Spleen (tissue), 11 donors: ENCODE data around the gene IHH. TPM values are rescaled to one million over a fixed set of nuclear protein-coding genes. Genes with fewer than 3 reads are reported as not detected.

ENCODE experiments used
- DNase-seq: peaks from one replicate; pipeline ENCODE4 v3.0.0-alpha.2; 2020
- H3K27ac ChIP-seq, 8 donors: fragments of 200-600 bp; sonication (generic) in 7 of 8; 1 replicate in 4 of 8; 2 replicates in 4 of 8; pipeline versions ENCODE4 v1.5.0 to v1.8.0; 2016 to 2021; ENCODE audit warnings: inconsistent platforms in 4 of 8, mild to moderate bottlenecking in 4 of 8, moderate library complexity in 1 of 8
- H3K27me3 ChIP-seq, 7 donors: fragments of 200-600 bp; sonication (generic) in 6 of 7; replicated peaks in 1 of 7; 1 replicate in 4 of 7; 2 replicates in 3 of 7; pipeline versions ENCODE4 v1.5.0 to v1.8.0; 2016 to 2021; ENCODE audit warnings: inconsistent platforms in 3 of 7, mild to moderate bottlenecking in 1 of 7
- H3K36me3 ChIP-seq, 6 donors: fragments of 200-600 bp; sonication (generic) in 5 of 6; 1 replicate in 4 of 6; 2 replicates in 2 of 6; pipeline versions ENCODE4 v1.5.0 to v1.8.0; 2016 to 2021; ENCODE audit warnings: inconsistent platforms in 2 of 6
- H3K4me1 ChIP-seq, 6 donors: fragments of 200-600 bp; sonication (generic) in 5 of 6; 1 replicate in 3 of 6; 2 replicates in 3 of 6; pipeline versions ENCODE4 v1.5.0 to v1.8.0; 2016 to 2021; ENCODE audit warnings: inconsistent platforms in 3 of 6
- H3K4me3 ChIP-seq, 8 donors: fragments of 200-600 bp; sonication (generic) in 7 of 8; 1 replicate in 4 of 8; 2 replicates in 4 of 8; pipeline versions ENCODE4 v1.5.0 to v1.8.0; 2016 to 2021; ENCODE audit warnings: inconsistent platforms in 4 of 8, mild to moderate bottlenecking in 4 of 8, moderate library complexity in 2 of 8
- H3K9me3 ChIP-seq, 8 donors: fragments of 200-600 bp; sonication (generic) in 7 of 8; 1 replicate in 4 of 8; 2 replicates in 4 of 8; pipeline versions ENCODE4 v1.5.0 to v1.8.0; 2016 to 2021; ENCODE audit warnings: inconsistent platforms in 4 of 8
- POLR2A ChIP-seq, 3 donors: fragments of 450-650 bp; IDR thresholded peaks; one replicate each; pipeline ENCODE4 v1.5.1; 2017; ENCODE audit warnings: antibody characterized with exemption in 3 of 3, mild to moderate bottlenecking in 1 of 3
- POLR2AphosphoS5 ChIP-seq, 3 donors: sonication (generic); formaldehyde crosslinking; IDR thresholded peaks; one replicate each; pipeline ENCODE4 v1.5.1; 2017; ENCODE audit warnings: antibody characterized with exemption in 3 of 3
- WGBS, 5 donors: extraction: QIAGEN DNeasy Blood & Tissue Kit in 3 of 5; methylation state at CpG; one replicate each; pipeline versions ENCODE4 v1.1.5 to v1.1.7; 2013 to 2018; 5-methylcytosine and 5-hydroxymethylcytosine counted together
- intact Hi-C: fragments of 100-400 bp; cut with DNase I; formaldehyde crosslinking; loops from one replicate; pipeline ENCODE4 v1.15.0; 2023; ENCODE audit warnings: low total_unique reads
- polyA plus RNA-seq, 3 donors: library from polyadenylated mRNA; stranded (reverse); fragments of 200-250 nt; gene quantifications; one replicate each; pipeline ENCODE4 v1.2.1, GENCODE V29; 2013
- total RNA-seq, 7 donors: library from RNA; depleted of rRNA in 3 of 7; stranded (reverse); fragments of >200 nt in 3 of 7; fragmentation: NEBNext Ultra II Directional in 4 of 7; extraction: Animal tissue kit (Norgen Biotek cat#: 25700) in 4 of 7; gene quantifications; one replicate each; pipeline versions ENCODE4 v1.1.0 to v1.2.1, GENCODE V29; 2016 to 2021
- TF ChIP-seq, protein P1 (sequence below), 11 experiments: fragments of 200-600 bp in 7 of 11; fragments of 450-650 bp in 4 of 11; sonication (generic) in 4 of 11; IDR thresholded peaks in 8 of 11; conservative IDR thresholded peaks in 3 of 11; 1 replicate in 7 of 11; 2 replicates in 4 of 11; pipeline versions ENCODE4 v1.4.0 to v1.8.0; 2016 to 2021; ENCODE audit warnings: antibody characterized with exemption in 11 of 11, inconsistent platforms in 4 of 11, mild to moderate bottlenecking in 1 of 11
- donor health status: healthy with polysubstance abuse.
- donor health status: DM: no; HTN: no; CAD: no; lungs with moderate emphysema.
- donor health status: DM: no; HTN: no; CAD: no.
- donor health status: Bipolar disorder and iron deficiency.
- donor health status: healthy.
- donor health status: DM: no; HTN: no; CAD: no.
- donor health status: DM: yes; HTN: yes; CAD: no.

IHH gene
- total and polyA plus RNA-seq, 10 donors = 0.06 to 0.13 TPM; not detected in 8

DNA sequence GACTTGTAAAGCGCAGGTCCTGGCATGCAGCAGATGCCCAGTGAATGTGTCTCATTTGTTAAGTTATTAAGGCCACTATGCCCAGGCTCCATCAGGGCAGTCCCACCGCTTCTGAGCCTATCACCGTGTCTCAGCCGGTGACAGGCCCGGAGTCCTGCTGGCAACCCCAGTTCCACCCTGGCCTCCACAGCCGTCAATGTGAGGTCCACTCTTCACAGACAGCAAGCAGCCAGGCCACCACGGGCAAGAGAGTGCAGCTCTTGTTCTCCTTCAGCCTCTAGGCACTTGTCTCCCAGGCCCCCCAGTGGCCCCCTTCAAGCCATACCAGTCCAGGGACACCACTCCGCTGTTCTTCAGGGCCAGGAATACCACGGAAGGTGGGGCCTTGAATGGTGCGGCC lies 42.0 kb downstream of the IHH start:
- Histone ChIP-seq H3K4me3 (no peak overlapping the region), H3K27ac (no peak overlapping the region), H3K27me3 (peaks cover 0 to 51% (median 0%) of the 10 kb centered on the region in 7 donors), H3K36me3 (no peaks in the 10 kb centered on the region), H3K9me3 (no peaks in the 10 kb centered on the region), H3K4me1 (no peaks in the 10 kb centered on the region)
- TF ChIP-seq, protein P1, sequence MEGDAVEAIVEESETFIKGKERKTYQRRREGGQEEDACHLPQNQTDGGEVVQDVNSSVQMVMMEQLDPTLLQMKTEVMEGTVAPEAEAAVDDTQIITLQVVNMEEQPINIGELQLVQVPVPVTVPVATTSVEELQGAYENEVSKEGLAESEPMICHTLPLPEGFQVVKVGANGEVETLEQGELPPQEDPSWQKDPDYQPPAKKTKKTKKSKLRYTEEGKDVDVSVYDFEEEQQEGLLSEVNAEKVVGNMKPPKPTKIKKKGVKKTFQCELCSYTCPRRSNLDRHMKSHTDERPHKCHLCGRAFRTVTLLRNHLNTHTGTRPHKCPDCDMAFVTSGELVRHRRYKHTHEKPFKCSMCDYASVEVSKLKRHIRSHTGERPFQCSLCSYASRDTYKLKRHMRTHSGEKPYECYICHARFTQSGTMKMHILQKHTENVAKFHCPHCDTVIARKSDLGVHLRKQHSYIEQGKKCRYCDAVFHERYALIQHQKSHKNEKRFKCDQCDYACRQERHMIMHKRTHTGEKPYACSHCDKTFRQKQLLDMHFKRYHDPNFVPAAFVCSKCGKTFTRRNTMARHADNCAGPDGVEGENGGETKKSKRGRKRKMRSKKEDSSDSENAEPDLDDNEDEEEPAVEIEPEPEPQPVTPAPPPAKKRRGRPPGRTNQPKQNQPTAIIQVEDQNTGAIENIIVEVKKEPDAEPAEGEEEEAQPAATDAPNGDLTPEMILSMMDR (IDR thresholded peaks at IDR 0.05 in 8 of 11, conservative IDR thresholded peaks at IDR 0.05 in 3 of 11) = no peak
- no peak for TF ChIP-seq POLR2AphosphoS5 (IDR thresholded peaks at IDR 0.05)
- no peak for TF ChIP-seq POLR2A (IDR thresholded peaks at IDR 0.05)
- WGBS, 5 donors = 79 to 88% (median 86%) methylated on average over 10 of the region's 10 CpGs
- intact Hi-C loops = no loop called here
- DNase-seq = peak; percentile 56

DNA sequence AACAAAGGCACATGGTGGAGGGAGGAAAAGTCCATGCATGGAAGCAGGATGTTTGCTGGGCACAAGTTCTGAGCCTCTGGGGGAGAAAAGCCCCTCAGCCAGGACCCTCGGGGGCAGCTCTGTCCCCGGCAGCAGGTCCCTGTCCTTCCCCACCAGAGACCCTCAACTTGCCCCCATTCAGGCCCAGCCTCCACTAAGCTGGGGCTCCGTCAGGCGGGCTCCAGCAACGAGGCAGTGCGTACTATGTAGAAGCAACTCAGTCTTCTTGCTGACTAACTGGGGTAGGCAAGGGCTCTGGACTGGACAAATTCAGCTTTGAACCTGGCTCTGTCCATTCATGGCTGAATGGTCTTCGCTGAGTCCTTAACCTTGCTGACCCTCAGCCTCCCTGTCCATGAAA lies 42.4 kb downstream of the IHH start:
- Histone ChIP-seq H3K9me3 (no peaks in the 10 kb centered on the region), H3K4me1 (no peaks in the 10 kb centered on the region), H3K4me3 (no peak overlapping the region), H3K27me3 (peaks cover 0 to 51% (median 0%) of the 10 kb centered on the region in 7 donors), H3K27ac (no peak overlapping the region), H3K36me3 (no peaks in the 10 kb centered on the region)
- TF ChIP-seq POLR2A (IDR thresholded peaks at IDR 0.05) (no peak), POLR2AphosphoS5 (IDR thresholded peaks at IDR 0.05) (no peak)
- TF ChIP-seq, protein P1 (IDR thresholded peaks at IDR 0.05 in 8 of 11, conservative IDR thresholded peaks at IDR 0.05 in 3 of 11) = no peak
- intact Hi-C loops = no loop called here
- 76 to 88% (median 82%) methylated on average over 7 of the region's 7 CpGs for WGBS, 5 donors
- DNase-seq = peak; percentile 21

DNA sequence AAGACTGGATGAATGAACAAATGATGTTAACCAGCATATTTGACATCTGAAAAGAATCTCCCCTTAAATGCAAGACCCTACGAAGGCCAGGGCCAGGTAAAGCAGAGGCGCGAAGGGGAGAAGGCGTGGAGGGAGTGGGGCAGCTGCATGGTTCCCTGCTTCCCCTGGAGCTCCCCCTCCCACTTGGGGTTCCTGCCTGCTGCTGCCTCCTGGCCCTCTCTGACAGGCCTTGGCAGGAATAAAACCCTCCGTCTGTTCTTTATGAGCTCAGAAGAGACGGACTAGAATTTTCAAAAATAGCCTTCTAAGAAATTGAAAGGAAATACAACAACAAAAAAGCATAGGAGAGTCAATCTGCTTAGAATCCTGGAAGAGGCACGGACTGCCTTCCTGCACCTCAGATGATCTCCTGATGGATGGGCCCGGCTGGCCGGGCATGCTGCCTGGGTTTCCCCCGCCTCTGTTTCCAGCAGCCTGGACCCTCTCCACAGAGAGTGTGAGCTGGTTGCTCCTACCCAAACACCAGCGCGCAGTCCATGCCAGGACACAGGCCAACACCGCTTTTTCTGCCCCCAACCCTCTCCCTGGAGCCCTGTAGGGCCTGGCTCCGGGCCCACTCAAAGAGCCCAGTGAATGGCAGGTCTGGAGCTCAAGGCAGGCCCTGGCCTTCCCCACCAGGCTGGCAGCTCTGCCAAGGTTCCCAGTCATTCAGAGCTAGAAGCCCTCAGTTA lies 43.4 kb downstream of the IHH start:
- H3K4me3 ChIP-seq = no peak overlapping the region
- TF ChIP-seq, protein P1 (IDR thresholded peaks at IDR 0.05 in 8 of 11, conservative IDR thresholded peaks at IDR 0.05 in 3 of 11) = no peak
- TF ChIP-seq POLR2A (IDR thresholded peaks at IDR 0.05) (no peak), POLR2AphosphoS5 (IDR thresholded peaks at IDR 0.05) (no peak)
- no peaks in the 10 kb centered on the region for H3K9me3 ChIP-seq
- WGBS, 5 donors = 70 to 83% (median 73%) methylated on average over 14 of the region's 14 CpGs
- H3K27ac ChIP-seq = no peak overlapping the region
- no peaks in the 10 kb centered on the region for H3K4me1 ChIP-seq
- peaks cover 0 to 55% (median 0%) of the 10 kb centered on the region in 7 donors for H3K27me3 ChIP-seq
- no peaks in the 10 kb centered on the region for H3K36me3 ChIP-seq
- peak; percentile 49 for DNase-seq
- intact Hi-C loops = no loop called here

DNA sequence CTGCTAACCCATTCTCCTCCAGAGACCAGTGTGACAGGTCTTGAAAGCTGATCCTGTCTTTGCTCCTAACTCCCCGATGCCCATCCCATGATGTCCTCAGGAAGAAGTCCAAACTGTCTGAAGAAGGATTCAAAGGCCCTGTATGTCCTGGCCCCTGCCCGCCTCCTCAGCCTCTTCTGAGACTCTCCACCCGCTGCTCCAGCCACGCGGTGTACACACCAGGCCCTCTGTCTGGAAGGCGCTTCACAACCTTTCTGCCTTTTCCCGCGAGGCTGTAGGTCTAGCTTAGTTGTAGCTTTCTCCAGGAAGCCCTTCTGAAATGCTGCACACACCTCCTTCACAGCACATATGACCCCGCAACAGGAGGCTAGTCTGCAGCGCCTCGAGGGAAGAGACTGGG lies 44.0 kb downstream of the IHH start:
- DNase-seq = peak; percentile 22
- Histone ChIP-seq H3K4me1 (no peaks in the 10 kb centered on the region), H3K27me3 (peaks cover 0 to 50% (median 0%) of the 10 kb centered on the region in 7 donors), H3K36me3 (no peaks in the 10 kb centered on the region), H3K9me3 (peaks cover 0 to 4% (median 0%) of the 10 kb centered on the region in 8 donors), H3K4me3 (no peak overlapping the region), H3K27ac (no peak overlapping the region)
- 90 to 94% (median 93%) methylated on average over 11 of the region's 11 CpGs for WGBS, 5 donors
- intact Hi-C loops = no loop called here
- TF ChIP-seq POLR2A (IDR thresholded peaks at IDR 0.05) (no peak), POLR2AphosphoS5 (IDR thresholded peaks at IDR 0.05) (no peak)
- TF ChIP-seq, protein P1 (IDR thresholded peaks at IDR 0.05 in 8 of 11, conservative IDR thresholded peaks at IDR 0.05 in 3 of 11) = no peak
